ENCODE data around the gene PCTP.

PCTP gene

DNA sequence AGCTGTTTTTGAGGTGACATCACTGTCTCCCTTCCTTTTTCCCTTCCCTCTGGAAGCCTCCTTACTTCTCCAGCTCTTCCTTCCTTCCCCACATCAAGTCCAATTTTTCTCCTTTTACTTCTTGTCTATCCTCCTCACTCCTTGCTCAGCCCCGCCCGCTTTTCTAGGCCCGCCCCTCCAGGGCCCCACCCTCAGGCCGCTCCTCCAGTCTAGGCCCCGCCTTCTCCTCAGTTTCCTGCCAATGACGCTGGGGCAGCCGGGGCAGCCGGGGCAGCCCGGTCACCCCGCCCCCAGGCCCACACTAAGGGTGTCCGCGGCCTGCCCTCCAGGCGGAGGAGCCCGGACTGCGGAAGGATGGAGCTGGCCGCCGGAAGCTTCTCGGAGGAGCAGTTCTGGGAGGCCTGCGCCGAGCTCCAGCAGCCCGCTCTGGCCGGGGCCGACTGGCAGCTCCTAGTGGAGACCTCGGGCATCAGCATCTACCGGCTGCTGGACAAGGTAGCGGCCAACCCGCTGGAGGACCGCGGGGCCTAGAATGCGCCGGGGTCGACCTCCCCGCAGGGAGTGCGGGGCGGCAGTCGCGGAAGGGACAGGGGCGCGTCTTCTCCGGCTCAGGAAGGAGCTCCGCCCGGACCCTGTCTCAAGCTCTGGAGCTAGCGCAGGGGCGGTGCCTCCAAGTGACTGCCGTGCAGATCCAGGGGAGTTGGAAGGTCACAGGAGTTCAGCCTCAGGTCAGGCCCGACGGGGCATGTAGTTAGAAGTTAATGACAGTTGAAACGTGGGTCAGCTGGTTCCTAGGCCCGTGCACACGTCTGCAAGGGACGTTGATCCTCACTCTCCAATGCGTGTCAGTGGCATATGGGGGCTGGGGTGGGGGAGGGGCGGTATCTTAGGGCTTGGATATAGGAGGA, at the start of gene PCTP:
PCTP (plus strand) TSS at position 302 of the 908 bp plus-strand sequence; CDS start at position 355, 53 bp downstream.
- H3K4me3 ChIP-seq (ENCODE audit: low read depth, low read length), result peak within 1 kb of the TSS; percentile 93
- TF ChIP-seq, protein P1, sequence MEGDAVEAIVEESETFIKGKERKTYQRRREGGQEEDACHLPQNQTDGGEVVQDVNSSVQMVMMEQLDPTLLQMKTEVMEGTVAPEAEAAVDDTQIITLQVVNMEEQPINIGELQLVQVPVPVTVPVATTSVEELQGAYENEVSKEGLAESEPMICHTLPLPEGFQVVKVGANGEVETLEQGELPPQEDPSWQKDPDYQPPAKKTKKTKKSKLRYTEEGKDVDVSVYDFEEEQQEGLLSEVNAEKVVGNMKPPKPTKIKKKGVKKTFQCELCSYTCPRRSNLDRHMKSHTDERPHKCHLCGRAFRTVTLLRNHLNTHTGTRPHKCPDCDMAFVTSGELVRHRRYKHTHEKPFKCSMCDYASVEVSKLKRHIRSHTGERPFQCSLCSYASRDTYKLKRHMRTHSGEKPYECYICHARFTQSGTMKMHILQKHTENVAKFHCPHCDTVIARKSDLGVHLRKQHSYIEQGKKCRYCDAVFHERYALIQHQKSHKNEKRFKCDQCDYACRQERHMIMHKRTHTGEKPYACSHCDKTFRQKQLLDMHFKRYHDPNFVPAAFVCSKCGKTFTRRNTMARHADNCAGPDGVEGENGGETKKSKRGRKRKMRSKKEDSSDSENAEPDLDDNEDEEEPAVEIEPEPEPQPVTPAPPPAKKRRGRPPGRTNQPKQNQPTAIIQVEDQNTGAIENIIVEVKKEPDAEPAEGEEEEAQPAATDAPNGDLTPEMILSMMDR (IDR thresholded peaks at IDR 0.05; ENCODE audit: insufficient read depth, low read depth, low read length, missing control alignments), result peak; percentile 51
- peak; percentile 91 for DNase-seq (ENCODE audit: low read depth)

DNA sequence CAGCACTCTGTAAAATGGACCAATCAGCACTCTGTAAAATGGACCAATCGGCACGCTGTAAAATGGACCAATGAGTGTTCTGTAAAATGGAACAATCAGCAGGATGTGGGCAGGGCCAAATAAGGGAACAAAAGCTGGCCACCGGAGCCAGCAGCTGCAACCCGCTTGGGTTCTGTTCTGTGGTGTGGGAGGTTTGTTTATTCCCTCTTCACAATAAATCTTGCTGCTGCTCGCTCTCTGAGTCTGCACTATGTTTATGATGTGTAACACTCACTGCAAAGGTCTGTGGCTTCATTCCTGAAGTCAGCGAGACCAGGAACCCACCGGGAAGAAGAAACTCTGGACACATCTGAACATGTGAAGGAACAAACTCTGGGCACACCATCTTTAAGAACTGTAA, 48.7 kb upstream of the PCTP start:
- TF ChIP-seq, protein P1 (IDR thresholded peaks at IDR 0.05; ENCODE audit: insufficient read depth, low read depth, low read length, missing control alignments), result no peak
- DNase-seq (ENCODE audit: low read depth), result no peak
- H3K4me3 ChIP-seq (ENCODE audit: low read depth, low read length), result no peak overlapping the region

DNA sequence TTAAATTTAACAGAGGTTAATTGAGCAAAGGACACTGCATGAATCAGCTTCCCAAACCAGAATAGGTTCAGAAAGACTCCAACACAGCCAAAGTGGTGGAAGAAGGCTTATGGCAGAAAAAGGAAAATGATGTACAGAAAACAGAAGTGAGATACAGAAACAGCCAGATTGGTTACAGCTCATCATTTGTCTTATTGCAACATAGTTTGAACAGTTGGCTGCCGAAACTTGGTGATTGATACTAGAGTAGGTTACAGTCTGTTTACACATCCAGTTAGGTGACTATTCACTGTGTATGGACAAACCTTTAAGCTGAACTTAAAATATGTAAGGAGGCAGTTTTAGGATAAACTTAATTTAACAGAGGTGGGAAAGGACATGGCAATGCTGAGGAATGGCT, 46.5 kb upstream of the PCTP start:
- TF ChIP-seq, protein P1 (IDR thresholded peaks at IDR 0.05; ENCODE audit: insufficient read depth, low read depth, low read length, missing control alignments), result no peak
- no peak overlapping the region for H3K4me3 ChIP-seq (ENCODE audit: low read depth, low read length)
- peak; percentile 27 for DNase-seq (ENCODE audit: low read depth)

DNA sequence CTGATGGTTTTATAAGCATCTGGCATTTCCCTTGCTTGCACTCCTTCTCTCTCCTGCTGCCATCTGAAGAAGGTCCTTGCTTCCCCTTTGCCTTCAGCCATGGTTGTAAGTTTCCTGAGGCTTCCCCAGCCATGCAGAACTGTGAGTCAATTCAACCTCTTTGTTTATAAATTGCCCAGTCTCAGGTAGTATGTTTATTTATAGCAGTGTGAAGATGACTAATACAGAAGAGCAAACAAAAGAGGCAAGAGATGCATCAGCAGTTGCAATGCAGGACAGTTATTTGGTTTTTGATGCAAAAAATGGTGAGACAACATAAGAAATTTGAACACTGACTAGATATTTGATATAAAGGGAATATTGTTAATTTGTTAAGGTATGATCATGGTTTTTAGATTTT, 45.0 kb upstream of the PCTP start:
- no peak overlapping the region for H3K4me3 ChIP-seq (ENCODE audit: low read depth, low read length)
- peak; percentile 60 for DNase-seq (ENCODE audit: low read depth)
- TF ChIP-seq, protein P1 (IDR thresholded peaks at IDR 0.05; ENCODE audit: insufficient read depth, low read depth, low read length, missing control alignments), result no peak

DNA sequence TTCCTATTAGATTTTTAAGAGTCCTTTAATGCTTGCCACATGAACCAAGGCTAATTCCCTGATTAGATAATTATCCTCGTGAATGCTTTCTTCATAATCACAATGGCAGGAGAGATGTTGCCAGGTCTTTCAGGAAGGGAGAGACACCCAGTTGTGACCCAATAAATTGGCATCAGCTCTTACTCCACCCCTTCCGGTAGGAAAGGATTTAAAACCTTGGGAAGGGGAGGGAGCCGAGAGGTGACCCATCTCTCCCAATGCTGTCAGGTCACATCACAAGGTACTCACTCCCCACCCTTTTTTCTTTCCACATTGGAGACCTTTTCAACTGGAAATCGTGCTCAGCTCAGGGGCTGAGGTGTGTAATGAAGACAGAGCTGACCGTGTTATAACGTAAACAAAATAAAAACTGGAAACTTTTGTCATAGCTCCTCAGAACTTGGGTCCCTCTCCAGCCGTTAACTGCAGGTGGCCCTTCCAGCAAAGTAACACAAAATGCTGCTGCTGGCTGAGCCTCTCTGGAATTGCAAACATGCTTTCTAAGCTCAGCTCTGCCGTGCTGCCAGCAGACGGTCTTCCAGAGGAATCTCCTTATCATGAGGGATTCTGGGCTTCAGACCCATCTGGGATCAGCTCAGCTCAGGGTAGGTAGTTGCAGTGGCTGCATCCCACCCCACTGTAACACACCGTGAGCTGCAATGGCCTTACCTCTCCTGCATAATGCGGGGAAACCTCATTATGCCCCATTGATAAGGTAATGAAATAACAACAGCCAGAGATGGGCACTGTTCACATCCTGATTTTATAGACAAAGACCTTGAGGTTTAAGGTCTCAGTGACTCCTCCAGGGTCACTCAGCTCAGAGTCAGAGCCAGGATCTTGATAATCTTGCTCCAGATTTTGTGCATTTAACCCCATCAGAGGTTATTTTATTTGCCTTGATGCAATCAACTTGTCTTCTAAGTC, 43.8 kb upstream of the PCTP start:
- TF ChIP-seq, protein P1 (IDR thresholded peaks at IDR 0.05; ENCODE audit: insufficient read depth, low read depth, low read length, missing control alignments), result no peak
- no peak for DNase-seq (ENCODE audit: low read depth)
- H3K4me3 ChIP-seq (ENCODE audit: low read depth, low read length), result no peak overlapping the region

DNA sequence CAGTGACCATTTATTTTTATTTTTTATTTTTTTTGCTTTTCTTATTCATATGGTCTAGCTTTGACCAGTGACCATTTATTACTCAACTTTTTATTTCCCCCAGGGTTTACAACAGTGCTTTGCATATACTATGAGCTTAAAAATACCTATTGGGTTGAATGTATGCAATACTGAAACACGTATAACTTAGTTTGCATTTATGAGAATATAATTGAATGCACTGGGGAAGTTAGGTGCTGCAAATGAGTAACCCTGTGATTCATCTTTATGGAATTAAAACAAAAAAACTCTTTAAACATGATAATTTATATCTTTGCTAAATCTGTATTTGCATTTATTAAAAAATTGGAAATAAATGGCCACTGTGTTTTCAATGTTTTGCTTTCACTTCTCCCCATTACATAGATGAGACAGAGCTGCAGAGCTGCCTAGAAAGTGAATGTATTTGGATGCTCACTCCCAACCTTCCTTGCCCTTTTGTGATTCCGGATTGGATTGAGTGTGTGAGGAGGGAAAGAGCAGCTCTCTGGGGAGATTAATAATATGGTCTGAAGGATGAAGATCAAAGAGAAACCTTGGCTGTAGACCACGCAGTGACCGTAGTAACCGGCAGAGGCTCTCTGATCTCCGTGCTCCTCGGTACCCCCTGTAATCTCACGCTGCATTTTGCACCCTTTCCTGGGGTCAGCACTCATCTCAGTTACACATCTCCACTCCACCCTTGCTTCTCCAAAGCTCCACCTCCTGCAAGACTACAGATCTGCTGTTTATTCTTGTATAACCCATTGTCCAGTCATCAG, 42.5 kb upstream of the PCTP start:
- DNase-seq (ENCODE audit: low read depth), result no peak
- TF ChIP-seq, protein P1 (IDR thresholded peaks at IDR 0.05; ENCODE audit: insufficient read depth, low read depth, low read length, missing control alignments), result no peak
- H3K4me3 ChIP-seq (ENCODE audit: low read depth, low read length), result no peak overlapping the region
